ENCODE results near the gene CNIH3.

CNIH3 gene

DNA sequence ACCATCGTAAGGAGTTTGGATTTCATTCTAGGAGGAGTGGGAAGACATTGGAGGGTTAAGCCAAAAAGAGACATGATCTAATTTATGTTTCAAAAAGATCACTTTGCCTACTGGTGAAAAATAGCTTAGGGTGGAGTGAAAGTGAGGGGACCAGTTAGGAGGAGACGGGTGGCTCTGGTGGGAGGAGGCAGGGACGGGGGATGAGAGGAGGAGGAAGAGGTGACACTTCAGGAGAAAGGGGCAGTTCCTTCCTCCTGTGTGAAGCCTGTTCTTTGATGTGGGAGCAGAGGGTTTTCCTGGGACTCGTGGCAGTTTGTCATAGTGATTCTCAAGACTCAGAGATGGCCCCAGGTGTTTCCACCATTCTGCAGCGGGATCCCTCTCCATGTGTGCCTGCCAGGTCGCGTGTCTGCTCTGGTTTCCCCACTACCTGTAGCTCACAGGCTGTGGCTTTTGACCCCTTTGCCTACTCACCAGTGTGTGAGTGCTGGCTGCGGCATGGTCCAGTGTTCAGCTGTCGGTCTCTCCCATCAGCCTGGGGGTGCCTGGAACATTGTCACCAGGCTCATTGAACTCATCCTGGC lies 102.4 kb downstream of the CNIH3 start:
- no peak overlapping the region for H3K4me3 ChIP-seq (ENCODE audit: control insufficient read depth, low read depth, low read length)
- DNase-seq (ENCODE audit: low read depth): no peak
- TF ChIP-seq, protein P1, sequence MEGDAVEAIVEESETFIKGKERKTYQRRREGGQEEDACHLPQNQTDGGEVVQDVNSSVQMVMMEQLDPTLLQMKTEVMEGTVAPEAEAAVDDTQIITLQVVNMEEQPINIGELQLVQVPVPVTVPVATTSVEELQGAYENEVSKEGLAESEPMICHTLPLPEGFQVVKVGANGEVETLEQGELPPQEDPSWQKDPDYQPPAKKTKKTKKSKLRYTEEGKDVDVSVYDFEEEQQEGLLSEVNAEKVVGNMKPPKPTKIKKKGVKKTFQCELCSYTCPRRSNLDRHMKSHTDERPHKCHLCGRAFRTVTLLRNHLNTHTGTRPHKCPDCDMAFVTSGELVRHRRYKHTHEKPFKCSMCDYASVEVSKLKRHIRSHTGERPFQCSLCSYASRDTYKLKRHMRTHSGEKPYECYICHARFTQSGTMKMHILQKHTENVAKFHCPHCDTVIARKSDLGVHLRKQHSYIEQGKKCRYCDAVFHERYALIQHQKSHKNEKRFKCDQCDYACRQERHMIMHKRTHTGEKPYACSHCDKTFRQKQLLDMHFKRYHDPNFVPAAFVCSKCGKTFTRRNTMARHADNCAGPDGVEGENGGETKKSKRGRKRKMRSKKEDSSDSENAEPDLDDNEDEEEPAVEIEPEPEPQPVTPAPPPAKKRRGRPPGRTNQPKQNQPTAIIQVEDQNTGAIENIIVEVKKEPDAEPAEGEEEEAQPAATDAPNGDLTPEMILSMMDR (conservative IDR thresholded peaks at IDR 0.05; ENCODE audit: control insufficient read depth, insufficient read depth, low read depth, low read length): no peak

DNA sequence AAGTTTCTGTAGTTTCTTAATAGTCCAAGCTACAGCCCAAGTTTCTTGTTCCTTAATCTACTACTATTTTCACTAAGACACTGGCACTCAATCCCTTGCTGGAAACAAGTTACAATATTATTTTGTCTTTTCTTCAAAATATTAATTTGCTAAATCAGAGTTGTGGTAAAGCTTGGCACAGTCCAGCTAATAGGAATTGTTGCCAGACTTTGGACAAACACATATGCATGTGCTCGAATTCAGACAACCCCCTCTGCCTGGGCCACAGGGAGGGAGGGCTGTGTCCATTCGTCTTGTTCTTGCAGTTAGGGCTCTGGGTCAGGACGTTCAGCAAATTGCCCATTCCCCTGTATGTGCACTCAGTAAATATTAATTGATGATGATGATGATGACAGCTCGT lies 103.6 kb downstream of the CNIH3 start:
- TF ChIP-seq, protein P1 (conservative IDR thresholded peaks at IDR 0.05; ENCODE audit: control insufficient read depth, insufficient read depth, low read depth, low read length): no peak
- DNase-seq (ENCODE audit: low read depth): no peak
- H3K4me3 ChIP-seq (ENCODE audit: control insufficient read depth, low read depth, low read length): no peak overlapping the region

DNA sequence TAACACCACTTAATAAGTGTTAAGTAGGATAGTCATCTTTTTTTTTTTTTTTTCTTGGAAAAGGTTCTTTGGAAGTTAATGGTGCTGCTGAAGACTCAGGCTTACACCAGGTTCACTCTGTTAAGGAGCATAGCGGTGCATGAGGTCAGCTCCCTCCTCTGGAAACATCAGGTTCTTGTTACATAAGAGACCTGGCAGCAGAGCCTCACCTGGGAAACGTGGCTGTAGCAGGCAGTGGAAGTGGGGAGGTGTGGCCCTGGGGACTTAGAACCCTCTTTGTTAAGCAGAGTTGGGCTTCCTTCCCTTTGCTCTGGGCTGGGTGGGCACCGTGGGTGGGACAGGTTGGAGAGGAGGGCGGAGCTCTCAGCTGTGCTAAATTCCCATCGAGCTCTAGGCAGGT lies 104.1 kb downstream of the CNIH3 start:
- no peak overlapping the region for H3K4me3 ChIP-seq (ENCODE audit: control insufficient read depth, low read depth, low read length)
- DNase-seq (ENCODE audit: low read depth): no peak
- TF ChIP-seq, protein P1 (conservative IDR thresholded peaks at IDR 0.05; ENCODE audit: control insufficient read depth, insufficient read depth, low read depth, low read length): no peak

DNA sequence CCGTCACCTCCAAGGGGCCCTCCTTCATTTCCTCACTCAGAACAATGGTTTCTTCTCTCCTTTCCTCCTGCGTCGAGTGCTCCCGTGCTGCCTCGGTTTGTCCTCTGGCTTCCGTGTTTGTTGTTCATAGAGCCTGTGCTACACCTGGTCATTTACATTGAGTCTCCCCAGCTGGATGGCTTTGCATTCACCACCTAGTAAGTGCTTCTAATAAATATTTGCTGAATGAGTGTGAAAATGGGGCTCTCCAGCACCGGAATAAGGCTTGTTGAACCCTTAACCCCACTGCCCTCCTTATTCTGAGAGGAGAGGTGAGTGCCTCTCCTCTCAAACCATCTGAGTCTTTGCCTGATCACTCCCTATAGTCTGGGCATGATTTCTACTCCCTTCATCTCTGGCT lies 104.9 kb downstream of the CNIH3 start:
- H3K4me3 ChIP-seq (ENCODE audit: control insufficient read depth, low read depth, low read length): no peak overlapping the region
- TF ChIP-seq, protein P1 (conservative IDR thresholded peaks at IDR 0.05; ENCODE audit: control insufficient read depth, insufficient read depth, low read depth, low read length): no peak
- DNase-seq (ENCODE audit: low read depth): no peak

DNA sequence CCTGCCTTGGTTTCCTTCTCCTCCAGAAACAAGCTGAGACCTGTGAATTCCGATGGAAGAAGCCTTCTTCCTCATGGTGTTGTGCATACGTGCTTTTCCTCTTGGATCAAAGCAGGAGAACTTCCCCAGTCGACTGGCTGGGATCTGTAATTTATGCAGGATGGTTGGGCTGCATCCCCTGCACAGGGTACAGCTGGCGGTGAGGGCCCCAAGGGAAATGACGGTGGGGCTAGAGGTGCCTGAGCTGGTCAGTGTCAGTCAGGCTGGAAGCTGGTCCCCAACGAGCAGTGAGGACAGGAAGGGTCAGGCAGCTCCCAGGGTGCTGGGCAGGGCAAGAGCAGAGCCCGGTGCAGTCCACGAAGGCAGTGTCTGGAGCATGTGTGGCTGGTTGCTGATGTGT lies 106.7 kb downstream of the CNIH3 start:
- no peak for DNase-seq (ENCODE audit: low read depth)
- TF ChIP-seq, protein P1 (conservative IDR thresholded peaks at IDR 0.05; ENCODE audit: control insufficient read depth, insufficient read depth, low read depth, low read length): no peak
- H3K4me3 ChIP-seq (ENCODE audit: control insufficient read depth, low read depth, low read length): no peak overlapping the region

DNA sequence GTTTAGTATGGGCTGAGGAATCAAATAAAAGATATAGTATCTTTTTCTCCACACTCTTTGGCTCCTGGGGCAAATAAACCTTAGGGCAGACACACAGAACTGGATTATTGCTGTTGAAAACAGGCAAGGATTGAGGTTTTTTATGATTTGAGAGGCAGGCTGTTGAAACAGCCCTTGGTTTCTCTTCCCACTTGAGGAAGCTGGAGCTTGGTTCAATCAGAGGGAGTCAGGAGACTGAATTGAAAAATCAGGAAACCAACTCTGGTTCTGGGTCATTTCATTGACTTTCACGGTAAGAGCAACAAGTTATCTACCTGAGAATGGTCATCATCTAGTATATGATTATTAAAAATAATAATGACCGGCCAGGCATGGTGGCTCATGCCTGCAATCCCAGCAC lies 108.4 kb downstream of the CNIH3 start:
- no peak overlapping the region for H3K4me3 ChIP-seq (ENCODE audit: control insufficient read depth, low read depth, low read length)
- TF ChIP-seq, protein P1 (conservative IDR thresholded peaks at IDR 0.05; ENCODE audit: control insufficient read depth, insufficient read depth, low read depth, low read length): no peak
- DNase-seq (ENCODE audit: low read depth): no peak
